ENCODE measurements around the gene SEMA3F. TPM values are rescaled to one million over a fixed set of nuclear protein-coding genes. Genes with fewer than 3 reads are reported as not detected.

The SEMA3F gene
- total and polyA plus RNA-seq, 2 donors (not counting 3 experiments of a cell fraction or from before 2014, with no cell fraction given), result 65.8 to 99.1 TPM

GRCh38 chr3:50187750-50188149, 32.6 kb downstream of the SEMA3F start:
- no TSS peak for BruUV-seq (replicated peaks)
- intact Hi-C loops (cut with micrococcal nuclease), result loop anchor here (2.0 to 5.0 kb wide), 2 partner anchors 17 to 50 kb away; no protein-coding TSS in a partner anchor

More at GRCh38 chr3:50187750-50188149, 32.6 kb downstream of the SEMA3F start:
- Histone ChIP-seq H3K27me3 (ENCODE audit: control insufficient read depth in 2 of 2, insufficient read depth in 2 of 2, low read length in 2 of 2) (no peaks in the 10 kb centered on the region), H3K4me2 (ENCODE audit: insufficient read depth, low read length) (no peak overlapping the region), H3K4me3 (replicated peaks in 1 of 3; ENCODE audit: insufficient read depth in 1 of 3, low read depth in 1 of 3, low read length in 3 of 3) (no peak overlapping the region), H2AFZ (ENCODE audit: low read depth, low read length) (no peak overlapping the region), H3K27ac (ENCODE audit: insufficient read depth, low read depth, low read length) (no peak overlapping the region), H3K36me3 (ENCODE audit: control insufficient read depth in 2 of 2, extremely low read depth in 1 of 2, insufficient read depth in 2 of 2, low read length in 2 of 2) (peaks cover 0 to 41% of the 10 kb centered on the region in 2 experiments), H3K9me1 (replicated peaks; ENCODE audit: control insufficient read depth, extremely low read depth, insufficient read depth, low read length) (no peaks in the 10 kb centered on the region), H3K79me2 (ENCODE audit: control insufficient read depth, insufficient read depth, low read length) (no peaks in the 10 kb centered on the region), H3K9me3 (replicated peaks; ENCODE audit: control insufficient read depth, insufficient read depth, low read length) (no peaks in the 10 kb centered on the region), H3K9ac (replicated peaks; ENCODE audit: extremely low read depth, insufficient read depth, low read length) (no peak overlapping the region), H4K20me1 (replicated peaks; ENCODE audit: control insufficient read depth, extremely low read depth, insufficient read depth, low read length) (no peaks in the 10 kb centered on the region), H3K4me1 (ENCODE audit: control insufficient read depth, extremely low read depth, insufficient read depth, low read length) (peaks cover 5% of the 10 kb centered on the region)
- FAIRE-seq (no peak), DNase-seq (ENCODE audit: low read depth, low spot score) (no peak)
- ChIA-PET CTCF (interaction anchor here (1.2 to 12.0 kb wide), 4 partner anchors 8 to 66 kb away, joined by 3 to 177 read pairs (median 20); no protein-coding TSS in a partner anchor), POLR2A (interaction anchor here (0.6 kb wide), 1 partner anchor 63 kb away, joined by 4 read pairs; no protein-coding TSS in a partner anchor)
- TF ChIP-seq POLR2AphosphoS5 (IDR thresholded peaks at IDR 0.05; ENCODE audit: insufficient read depth, low read depth, low read length), result no peak
- no peak for TF ChIP-seq FOS (IDR thresholded peaks at IDR 0.05; ENCODE audit: borderline replicate concordance, insufficient read depth, low read length)
- no peak for TF ChIP-seq GATA2 (IDR thresholded peaks at IDR 0.05; ENCODE audit: insufficient read depth, insufficient read length, low read depth, low read length)
- no peak for TF ChIP-seq JUN (IDR thresholded peaks at IDR 0.05; ENCODE audit: borderline replicate concordance, insufficient read depth, insufficient read length, low read depth)
- no peak for TF ChIP-seq POLR2A (IDR thresholded peaks at IDR 0.05; ENCODE audit: low read depth, low read length)
- TF ChIP-seq, protein P1, sequence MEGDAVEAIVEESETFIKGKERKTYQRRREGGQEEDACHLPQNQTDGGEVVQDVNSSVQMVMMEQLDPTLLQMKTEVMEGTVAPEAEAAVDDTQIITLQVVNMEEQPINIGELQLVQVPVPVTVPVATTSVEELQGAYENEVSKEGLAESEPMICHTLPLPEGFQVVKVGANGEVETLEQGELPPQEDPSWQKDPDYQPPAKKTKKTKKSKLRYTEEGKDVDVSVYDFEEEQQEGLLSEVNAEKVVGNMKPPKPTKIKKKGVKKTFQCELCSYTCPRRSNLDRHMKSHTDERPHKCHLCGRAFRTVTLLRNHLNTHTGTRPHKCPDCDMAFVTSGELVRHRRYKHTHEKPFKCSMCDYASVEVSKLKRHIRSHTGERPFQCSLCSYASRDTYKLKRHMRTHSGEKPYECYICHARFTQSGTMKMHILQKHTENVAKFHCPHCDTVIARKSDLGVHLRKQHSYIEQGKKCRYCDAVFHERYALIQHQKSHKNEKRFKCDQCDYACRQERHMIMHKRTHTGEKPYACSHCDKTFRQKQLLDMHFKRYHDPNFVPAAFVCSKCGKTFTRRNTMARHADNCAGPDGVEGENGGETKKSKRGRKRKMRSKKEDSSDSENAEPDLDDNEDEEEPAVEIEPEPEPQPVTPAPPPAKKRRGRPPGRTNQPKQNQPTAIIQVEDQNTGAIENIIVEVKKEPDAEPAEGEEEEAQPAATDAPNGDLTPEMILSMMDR (IDR thresholded peaks at IDR 0.05; ENCODE audit: extremely low read depth in 1 of 2, insufficient read depth in 1 of 2, low read depth in 1 of 2, low read length in 2 of 2), result no peak
- no peak for TF ChIP-seq MYC (IDR thresholded peaks at IDR 0.05; ENCODE audit: low read depth, low read length)
- no peak for TF ChIP-seq EZH2 (IDR thresholded peaks at IDR 0.05; ENCODE audit: borderline replicate concordance, low read depth, low read length, severe bottlenecking)
- no peak for TF ChIP-seq MAX (IDR thresholded peaks at IDR 0.05; ENCODE audit: insufficient read depth, insufficient read length)
- dilution Hi-C loops (cut with MboI; ENCODE audit: extremely low pct_ligation_motif_present, low sequenced_read_pairs), result loop anchor here (10.0 kb wide), 1 partner anchor 73 kb away; no protein-coding TSS in a partner anchor

Data from endothelial cell of umbilical vein (primary cell).